RWPE2 (cell line): Measurements from ENCODE around the gene NABP2.

Source experiments
- ATAC-seq: fragments of 200-7000 bp; cut with Tn5 transposase; 3 replicates; pipeline ENCODE4 v1.9.1; 2021; ENCODE audit warnings: low read depth
- DNase-seq: peaks from one replicate; pipeline ENCODE4 v3.0.0-alpha.2; 2020; ENCODE audit warnings: low spot score
- H3K27ac ChIP-seq: fragments of 450-650 bp; 2 replicates; pipeline ENCODE4 v1.5.1; 2017; ENCODE audit warnings: mild to moderate bottlenecking; ENCODE audit not compliant: poor library complexity, severe bottlenecking
- H3K27me3 ChIP-seq: fragments of 250-450 bp; sonication (Bioruptor Pico); 2 replicates; pipeline ENCODE4 v1.5.1; 2021; ENCODE audit warnings: mild to moderate bottlenecking, moderate library complexity; ENCODE audit not compliant: insufficient read depth, poor library complexity, severe bottlenecking
- H3K36me3 ChIP-seq: fragments of 250-450 bp; sonication (Bioruptor Pico); 2 replicates; pipeline ENCODE4 v1.5.1; 2020; ENCODE audit warnings: low read depth, mild to moderate bottlenecking, moderate library complexity
- H3K4me1 ChIP-seq: fragments of 250-450 bp; sonication (Bioruptor Pico); 2 replicates; pipeline ENCODE4 v1.5.1; 2021; ENCODE audit warnings: mild to moderate bottlenecking, moderate library complexity; ENCODE audit not compliant: insufficient read depth, poor library complexity, severe bottlenecking
- H3K4me3 ChIP-seq: fragments of 250-450 bp; sonication (Bioruptor Pico); 2 replicates; pipeline ENCODE4 v1.5.1; 2021; ENCODE audit warnings: mild to moderate bottlenecking, moderate library complexity; ENCODE audit not compliant: severe bottlenecking
- H3K9me3 ChIP-seq: fragments of 250-450 bp; sonication (Bioruptor Pico); 2 replicates; pipeline ENCODE4 v1.5.1; 2021; ENCODE audit warnings: mild to moderate bottlenecking, moderate library complexity; ENCODE audit not compliant: severe bottlenecking
- TF ChIP-seq, protein P1 (sequence below): fragments of 450-650 bp; IDR thresholded peaks from one replicate; pipeline ENCODE4 v1.5.1; 2017; ENCODE audit warnings: mild to moderate bottlenecking, moderate library complexity; ENCODE audit not compliant: poor library complexity, severe bottlenecking

The NABP2 gene

DNA sequence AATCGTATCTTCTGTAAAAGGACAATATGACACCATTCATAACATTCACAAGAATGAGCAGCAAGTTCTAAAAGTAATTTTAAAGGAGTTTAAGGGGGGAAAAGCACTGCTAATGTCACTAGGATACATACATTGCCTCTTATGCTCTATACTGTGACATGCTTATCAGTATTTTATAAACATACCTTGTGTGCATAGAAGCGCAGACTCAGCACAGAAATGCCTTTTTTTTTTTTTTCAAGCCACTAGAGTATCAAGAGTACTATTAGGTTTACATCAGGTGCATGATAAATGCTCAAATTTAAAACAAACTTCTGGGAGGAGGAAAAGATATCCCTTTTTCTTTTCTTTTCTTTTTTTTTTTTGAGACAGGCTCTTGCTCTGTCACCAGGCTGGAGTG lies 21.3 kb upstream of the NABP2 start:
- TF ChIP-seq, protein P1, sequence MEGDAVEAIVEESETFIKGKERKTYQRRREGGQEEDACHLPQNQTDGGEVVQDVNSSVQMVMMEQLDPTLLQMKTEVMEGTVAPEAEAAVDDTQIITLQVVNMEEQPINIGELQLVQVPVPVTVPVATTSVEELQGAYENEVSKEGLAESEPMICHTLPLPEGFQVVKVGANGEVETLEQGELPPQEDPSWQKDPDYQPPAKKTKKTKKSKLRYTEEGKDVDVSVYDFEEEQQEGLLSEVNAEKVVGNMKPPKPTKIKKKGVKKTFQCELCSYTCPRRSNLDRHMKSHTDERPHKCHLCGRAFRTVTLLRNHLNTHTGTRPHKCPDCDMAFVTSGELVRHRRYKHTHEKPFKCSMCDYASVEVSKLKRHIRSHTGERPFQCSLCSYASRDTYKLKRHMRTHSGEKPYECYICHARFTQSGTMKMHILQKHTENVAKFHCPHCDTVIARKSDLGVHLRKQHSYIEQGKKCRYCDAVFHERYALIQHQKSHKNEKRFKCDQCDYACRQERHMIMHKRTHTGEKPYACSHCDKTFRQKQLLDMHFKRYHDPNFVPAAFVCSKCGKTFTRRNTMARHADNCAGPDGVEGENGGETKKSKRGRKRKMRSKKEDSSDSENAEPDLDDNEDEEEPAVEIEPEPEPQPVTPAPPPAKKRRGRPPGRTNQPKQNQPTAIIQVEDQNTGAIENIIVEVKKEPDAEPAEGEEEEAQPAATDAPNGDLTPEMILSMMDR, result no peak
- no peak overlapping the region for H3K4me3 ChIP-seq
- DNase-seq (no peak), ATAC-seq (no peak)
- no peaks in the 10 kb centered on the region for H3K27me3 ChIP-seq
- no peaks in the 10 kb centered on the region for H3K4me1 ChIP-seq
- peaks cover 27% of the 10 kb centered on the region for H3K36me3 ChIP-seq
- H3K9me3 ChIP-seq, result no peaks in the 10 kb centered on the region
- H3K27ac ChIP-seq, result no peak overlapping the region

DNA sequence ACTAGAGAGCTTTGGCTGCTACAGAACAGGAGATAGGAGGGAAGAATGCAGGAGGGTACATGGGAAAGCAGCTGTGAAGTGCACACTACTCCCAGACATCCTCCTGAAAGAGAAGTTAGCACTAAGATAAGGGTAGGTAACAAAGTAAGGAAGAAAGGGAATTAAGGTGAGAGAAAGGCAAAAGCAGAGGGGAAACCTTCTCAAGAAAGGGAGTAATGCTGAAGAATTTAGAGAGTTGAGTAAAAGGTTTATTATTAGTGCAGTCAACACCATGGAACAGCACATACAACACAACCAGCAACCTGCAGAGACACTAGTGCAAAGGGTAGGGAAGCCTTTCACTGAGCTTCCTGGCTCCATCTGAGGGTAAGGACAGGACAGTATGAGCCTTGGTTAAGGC lies 19.9 kb upstream of the NABP2 start:
- H3K27me3 ChIP-seq, result no peaks in the 10 kb centered on the region
- TF ChIP-seq, protein P1, result no peak
- no peaks in the 10 kb centered on the region for H3K4me1 ChIP-seq
- ATAC-seq, result no peak
- H3K36me3 ChIP-seq, result peaks cover 41% of the 10 kb centered on the region
- H3K9me3 ChIP-seq, result no peaks in the 10 kb centered on the region
- H3K4me3 ChIP-seq, result no peak overlapping the region
- no peak overlapping the region for H3K27ac ChIP-seq
- no peak for DNase-seq

DNA sequence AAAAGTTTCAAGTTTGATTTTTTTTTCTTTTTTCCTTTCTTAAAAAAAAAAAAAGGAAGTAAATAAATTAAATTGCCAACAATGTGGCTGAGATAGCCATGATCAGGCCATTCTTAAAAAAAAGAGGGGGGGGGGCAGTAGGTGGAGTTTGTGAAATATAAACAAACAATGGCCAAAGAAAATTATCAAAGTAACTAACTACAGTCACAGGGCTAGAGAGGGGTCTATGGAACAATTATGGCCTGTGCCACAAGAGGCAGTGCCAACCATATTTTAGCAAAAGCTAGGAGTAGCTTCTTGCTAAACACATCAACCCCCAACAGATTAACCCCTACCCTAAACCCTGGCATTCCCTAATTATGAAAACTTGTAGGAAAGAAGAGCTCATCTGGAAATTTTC lies 18.7 kb upstream of the NABP2 start:
- Histone ChIP-seq H3K27me3 (no peaks in the 10 kb centered on the region), H3K27ac (no peak overlapping the region), H3K9me3 (no peaks in the 10 kb centered on the region), H3K36me3 (peaks cover 52% of the 10 kb centered on the region), H3K4me1 (no peaks in the 10 kb centered on the region), H3K4me3 (no peak overlapping the region)
- TF ChIP-seq, protein P1, result no peak
- ATAC-seq (no peak), DNase-seq (no peak)

DNA sequence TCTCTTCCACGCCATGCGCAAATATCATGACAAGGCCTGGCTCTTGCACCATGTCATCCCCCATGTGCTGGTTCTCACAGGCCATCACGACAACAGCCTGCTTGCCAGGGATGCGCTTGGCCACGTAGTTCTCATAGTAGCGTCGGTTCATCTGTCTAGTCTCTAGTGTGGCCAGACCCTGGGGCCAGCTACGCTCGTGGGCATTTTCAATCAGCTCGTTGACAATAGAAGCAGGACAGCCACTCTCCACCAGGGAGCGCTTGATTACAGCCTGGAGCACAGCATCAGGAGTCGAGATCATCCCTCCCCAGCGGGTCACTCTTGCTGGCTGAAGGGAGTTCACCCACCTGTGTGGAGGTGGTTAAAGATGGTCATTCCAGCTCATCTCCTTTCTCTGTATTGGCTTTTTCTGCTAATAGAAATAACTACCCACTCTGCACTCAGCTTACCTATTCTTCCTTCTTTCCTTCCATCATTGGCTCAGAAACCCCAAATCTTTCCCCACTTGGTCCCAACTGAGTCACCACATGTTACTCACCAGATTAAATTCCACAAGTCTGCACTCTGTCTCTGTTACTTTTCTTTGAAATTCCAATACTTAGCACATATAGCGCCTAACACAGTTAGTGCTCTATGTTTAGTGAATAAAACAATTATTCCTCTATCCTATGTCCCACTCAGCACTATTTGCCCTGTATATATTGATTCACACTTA lies 17.5 kb upstream of the NABP2 start:
- Histone ChIP-seq H3K27ac (no peak overlapping the region), H3K9me3 (no peaks in the 10 kb centered on the region), H3K36me3 (peaks cover 64% of the 10 kb centered on the region), H3K27me3 (no peaks in the 10 kb centered on the region), H3K4me1 (no peaks in the 10 kb centered on the region), H3K4me3 (no peak overlapping the region)
- TF ChIP-seq, protein P1, result peak; percentile 54
- ATAC-seq, result peak; percentile 68
- DNase-seq, result no peak

DNA sequence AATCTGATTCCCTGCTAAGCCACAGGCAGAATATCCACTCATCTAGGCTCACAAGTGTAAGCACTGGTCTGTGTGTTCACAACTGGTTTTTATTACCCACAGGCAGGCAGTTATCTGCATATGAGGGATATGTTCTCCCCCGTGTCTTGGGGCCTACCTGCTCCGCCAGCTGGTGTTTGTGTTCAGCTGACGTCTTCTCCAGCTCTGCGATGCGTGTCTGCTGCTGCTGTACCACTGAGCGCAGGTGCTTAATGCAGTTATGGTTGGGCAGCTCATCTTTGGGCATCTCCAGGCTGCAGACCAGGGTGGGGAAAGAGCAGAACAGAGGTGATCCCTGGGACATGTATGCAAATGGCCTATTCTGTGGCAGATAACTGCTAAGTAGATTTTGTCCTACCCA lies 16.1 kb upstream of the NABP2 start:
- ATAC-seq, result no peak
- Histone ChIP-seq H3K9me3 (no peaks in the 10 kb centered on the region), H3K36me3 (peaks cover 78% of the 10 kb centered on the region), H3K27me3 (no peaks in the 10 kb centered on the region), H3K4me3 (no peak overlapping the region), H3K27ac (no peak overlapping the region), H3K4me1 (no peaks in the 10 kb centered on the region)
- DNase-seq, result no peak
- TF ChIP-seq, protein P1, result no peak
